GM18519 (cell line): ENCODE results near the gene KL.
A peak's percentile ranks its signal among the peaks of the same experiment; 100 is the strongest.

Source experiments
- ATAC-seq: cut with Tn5 transposase; IDR thresholded peaks from one replicate; pipeline ENCODE4 v1.9.1; 2021; ENCODE audit warnings: mild to moderate bottlenecking, moderate library complexity; ENCODE audit not compliant: unreplicated experiment, low FRiP score

Gene KL

GRCh38 chr13:33033051-33033812, 17.0 kb downstream of the KL start:
- peak; percentile 59 for ATAC-seq

- peak; percentile 18 for ATAC-seq
These were observed 17.8 kb downstream of the KL start for GRCh38 chr13:33033986-33034385.

- no peak for ATAC-seq
These were observed 18.8 kb downstream of the KL start for GRCh38 chr13:33034882-33035520.

GRCh38 chr13:33037673-33038072, 21.4 kb downstream of the KL start:
- ATAC-seq, result no peak

GRCh38 chr13:33040090-33040489, 23.9 kb downstream of the KL start:
- ATAC-seq, result no peak

- no peak for ATAC-seq
These were observed 29.8 kb downstream of the KL start for GRCh38 chr13:33045851-33046592.

- no peak for ATAC-seq
These were observed 33.9 kb downstream of the KL start for GRCh38 chr13:33050161-33050560.

- ATAC-seq, result no peak
These were observed 35.4 kb downstream of the KL start for GRCh38 chr13:33051632-33052031.

- ATAC-seq, result no peak
These were observed 36.5 kb downstream of the KL start for GRCh38 chr13:33052506-33053280.

- ATAC-seq, result no peak
These were observed 37.3 kb downstream of the KL start for GRCh38 chr13:33053397-33054066.

- ATAC-seq, result no peak
These were observed 41.0 kb downstream of the KL start for GRCh38 chr13:33057019-33057780.

GRCh38 chr13:33058776-33059327, 42.6 kb downstream of the KL start:
- no peak for ATAC-seq

GRCh38 chr13:33060815-33061214, 44.6 kb downstream of the KL start:
- ATAC-seq, result no peak

- ATAC-seq, result no peak
These were observed 50.1 kb downstream of the KL start for GRCh38 chr13:33066329-33066728.

- ATAC-seq, result no peak
These were observed 53.1 kb downstream of the KL start for GRCh38 chr13:33069365-33069764.

- ATAC-seq, result no peak
These were observed 54.5 kb downstream of the KL start for GRCh38 chr13:33070713-33071112.

GRCh38 chr13:33072282-33072681, 56.1 kb downstream of the KL start:
- ATAC-seq, result no peak

GRCh38 chr13:33072759-33073158, 56.5 kb downstream of the KL start:
- no peak for ATAC-seq

- no peak for ATAC-seq
These were observed 57.1 kb downstream of the KL start for GRCh38 chr13:33073338-33073737.
